ENCODE data around the gene PTPRR. TPM values are rescaled to one million over a fixed set of nuclear protein-coding genes. Genes with fewer than 3 reads are reported as not detected.

The PTPRR gene
- polyA plus RNA-seq, 1 of the 3 experiments (the other 2 are of a cell fraction) = 1.4 TPM

- H2AFZ ChIP-seq (ENCODE audit: low read depth) = no peak overlapping the region
- ChIA-PET CTCF (interaction anchor here (0.6 kb wide), 1 partner anchor 138 kb away, joined by 4 read pairs; no protein-coding TSS in a partner anchor), POLR2A (no interaction called here)
- no peak overlapping the region for H3K4me2 ChIP-seq
- no peaks in the 10 kb centered on the region for H3K36me3 ChIP-seq (replicated peaks in 1 of 2; ENCODE audit: control insufficient read depth in 1 of 2, insufficient read depth in 2 of 2, low read length in 1 of 2)
- no peaks in the 10 kb centered on the region for H3K9me2 ChIP-seq
- no peaks in the 10 kb centered on the region for H3F3A ChIP-seq (replicated peaks; ENCODE audit: insufficient read depth)
- H3K79me2 ChIP-seq (ENCODE audit: insufficient read depth) = no peaks in the 10 kb centered on the region
- no peaks in the 10 kb centered on the region for H3K27me3 ChIP-seq (ENCODE audit: insufficient read depth)
- 21% methylated on average over 3 of the region's 3 CpGs for WGBS (ENCODE audit: low lambda C conversion rate)
- no peaks in the 10 kb centered on the region for H4K20me1 ChIP-seq (ENCODE audit: insufficient read depth)
- TF ChIP-seq POLR2AphosphoS5 (IDR thresholded peaks at IDR 0.05; ENCODE audit: low read depth, low read length) (no peak), MEF2A (IDR thresholded peaks at IDR 0.05; ENCODE audit: borderline replicate concordance, low read depth) (no peak), FOXJ3 (CRISPR knock-in tag; IDR thresholded peaks at IDR 0.05) (no peak), NFIC (IDR thresholded peaks at IDR 0.05; ENCODE audit: borderline replicate concordance) (no peak), JUND (IDR thresholded peaks at IDR 0.05) (no peak), GABPA (IDR thresholded peaks at IDR 0.05; ENCODE audit: low read depth) (no peak), ELF1 (IDR thresholded peaks at IDR 0.05) (no peak), FOXM1 (IDR thresholded peaks at IDR 0.05; ENCODE audit: low read depth) (no peak), REST (IDR thresholded peaks at IDR 0.05; ENCODE audit: low read depth, low read length) (no peak), USF2 (IDR thresholded peaks at IDR 0.05; ENCODE audit: borderline replicate concordance, low read depth, low read length) (no peak), YY1 (IDR thresholded peaks at IDR 0.05; ENCODE audit: low read depth) (no peak), TCF12 (IDR thresholded peaks at IDR 0.05) (no peak), RXRA (IDR thresholded peaks at IDR 0.05; ENCODE audit: borderline replicate concordance, low read depth) (no peak), CTCF (IDR thresholded peaks at IDR 0.05) (no peak), MAX (IDR thresholded peaks at IDR 0.05; ENCODE audit: low read depth) (no peak), TEAD4 (IDR thresholded peaks at IDR 0.05; ENCODE audit: borderline replicate concordance, insufficient read depth) (no peak)
- no peak overlapping the region for H3K9ac ChIP-seq
- no peak overlapping the region for H3K4me3 ChIP-seq (ENCODE audit: low read depth in 2 of 2, low read length in 1 of 2)
- H3K9me3 ChIP-seq = no peaks in the 10 kb centered on the region
- H3K27ac ChIP-seq (ENCODE audit: low read depth in 2 of 2, low read length in 1 of 2) = no peak overlapping the region; a peak in 1 of 4 replicates
- DNase-seq = no peak
- H3K4me1 ChIP-seq (ENCODE audit: control insufficient read depth in 1 of 2, insufficient read depth in 2 of 2, low read depth in 1 of 2, low read length in 1 of 2) = peaks cover 0 to 3% of the 10 kb centered on the region in 2 experiments; a peak in 2 of 4 replicates
Measured at GRCh38 chr12:70876952-70877351, 43.6 kb downstream of the PTPRR start.
